Neural cell (in vitro differentiated cells): ENCODE data around the gene GFRA4.

Experiments used
- CTCF ChIP-seq: fragments of 450-650 bp; IDR thresholded peaks from 2 replicates; pipeline ENCODE4 v1.5.1; 2014; ENCODE audit warnings: antibody characterized with exemption, mild to moderate bottlenecking, moderate library complexity; ENCODE audit not compliant: poor library complexity, severe bottlenecking
- POLR2AphosphoS5 ChIP-seq: IDR thresholded peaks from 2 replicates; pipeline ENCODE4 v1.6.1; 2012
- TAF1 ChIP-seq: IDR thresholded peaks from 2 replicates; pipeline ENCODE4 v1.6.1; 2012; ENCODE audit warnings: low read depth

GRCh38 chr20:3705491-3705969 is 42.3 kb upstream of the GFRA4 start:
- TF ChIP-seq CTCF (no peak), TAF1 (no peak), POLR2AphosphoS5 (no peak)
